Naive thymus-derived CD8-positive, alpha-beta T cell (primary cell): Measurements from ENCODE around the gene IFITM1. TPM values are rescaled to one million over a fixed set of nuclear protein-coding genes. Genes with fewer than 3 reads are reported as not detected.
"Not testable (repeated sequence)": the region's sequence is repeated elsewhere in the genome, so short reads cannot be mapped to it uniquely, and the experiment has no call there.

Source experiments
- ATAC-seq, 2 donors: fragments of 150-1000 bp; cut with Tn5 transposase in 1 of 2; sonication (Bioruptor Pico), chemical (Tn5 transposase) in 1 of 2; 1 replicate in 1 of 2; 2 replicates in 1 of 2; pipeline ENCODE4 v1.10.0; 2021; ENCODE audit warnings: mild to moderate bottlenecking in 2 of 2, moderate library complexity in 2 of 2
- POLR2A ChIA-PET: fragments of 350-600 bp; sonication (Branson Sonifier 250); formaldehyde crosslinking; loops from one replicate; lab custom pipeline; 2021; ENCODE audit warnings: antibody characterized with exemption; lab: Charles Lee
- DNase-seq, 10 donors: peaks; one replicate each; pipeline versions ENCODE4 v3.0.0 to v3.0.0-alpha.2; 2020 to 2022
- H3K27ac Mint-ChIP-seq, 10 donors: one replicate each; pipeline ENCODE4 v1.8.0; 2020 to 2022; ENCODE audit warnings: mild to moderate bottlenecking in 10 of 10, mixed read lengths in 10 of 10, moderate library complexity in 4 of 10, inconsistent platforms in 1 of 10
- H3K27me3 Mint-ChIP-seq, 5 donors: one replicate each; pipeline ENCODE4 v1.8.0; 2021 to 2022; ENCODE audit warnings: mixed read lengths in 5 of 5
- H3K36me3 Mint-ChIP-seq, 3 donors: one replicate each; pipeline ENCODE4 v1.8.0; 2020 to 2022; ENCODE audit warnings: mixed read lengths in 3 of 3, mild to moderate bottlenecking in 2 of 3, inconsistent platforms in 1 of 3
- H3K4me1 Mint-ChIP-seq, 4 donors: one replicate each; pipeline ENCODE4 v1.8.0; 2021 to 2022; ENCODE audit warnings: mixed read lengths in 4 of 4
- H3K4me3 Mint-ChIP-seq, 10 donors: one replicate each; pipeline ENCODE4 v1.8.0; 2020 to 2022; ENCODE audit warnings: mild to moderate bottlenecking in 10 of 10, mixed read lengths in 10 of 10, moderate library complexity in 6 of 10, inconsistent platforms in 1 of 10
- H3K9me3 Mint-ChIP-seq, 9 donors: one replicate each; pipeline ENCODE4 v1.8.0; 2020 to 2022; ENCODE audit warnings: mixed read lengths in 9 of 9, mild to moderate bottlenecking in 3 of 9, inconsistent platforms in 1 of 9, moderate library complexity in 1 of 9
- polyA plus RNA-seq, 3 donors: library from polyadenylated mRNA; unstranded; fragments of 300-500 nt; fragmentation: Illumina TruSeq; gene quantifications; one replicate each; pipeline ENCODE4 v1.2.3, GENCODE V29; 2021
- total RNA-seq, 8 experiments: library from RNA in 2 of 8; stranded (reverse) in 2 of 8; gene quantifications; one replicate each; pipeline ENCODE4 v1.2.3 and lab custom pipeline; 2021 to 2026

The IFITM1 gene
- total and polyA plus RNA-seq, 5 experiments from 2014 or later, result 90.0 to 2,198 (median 1,833) TPM

DNA sequence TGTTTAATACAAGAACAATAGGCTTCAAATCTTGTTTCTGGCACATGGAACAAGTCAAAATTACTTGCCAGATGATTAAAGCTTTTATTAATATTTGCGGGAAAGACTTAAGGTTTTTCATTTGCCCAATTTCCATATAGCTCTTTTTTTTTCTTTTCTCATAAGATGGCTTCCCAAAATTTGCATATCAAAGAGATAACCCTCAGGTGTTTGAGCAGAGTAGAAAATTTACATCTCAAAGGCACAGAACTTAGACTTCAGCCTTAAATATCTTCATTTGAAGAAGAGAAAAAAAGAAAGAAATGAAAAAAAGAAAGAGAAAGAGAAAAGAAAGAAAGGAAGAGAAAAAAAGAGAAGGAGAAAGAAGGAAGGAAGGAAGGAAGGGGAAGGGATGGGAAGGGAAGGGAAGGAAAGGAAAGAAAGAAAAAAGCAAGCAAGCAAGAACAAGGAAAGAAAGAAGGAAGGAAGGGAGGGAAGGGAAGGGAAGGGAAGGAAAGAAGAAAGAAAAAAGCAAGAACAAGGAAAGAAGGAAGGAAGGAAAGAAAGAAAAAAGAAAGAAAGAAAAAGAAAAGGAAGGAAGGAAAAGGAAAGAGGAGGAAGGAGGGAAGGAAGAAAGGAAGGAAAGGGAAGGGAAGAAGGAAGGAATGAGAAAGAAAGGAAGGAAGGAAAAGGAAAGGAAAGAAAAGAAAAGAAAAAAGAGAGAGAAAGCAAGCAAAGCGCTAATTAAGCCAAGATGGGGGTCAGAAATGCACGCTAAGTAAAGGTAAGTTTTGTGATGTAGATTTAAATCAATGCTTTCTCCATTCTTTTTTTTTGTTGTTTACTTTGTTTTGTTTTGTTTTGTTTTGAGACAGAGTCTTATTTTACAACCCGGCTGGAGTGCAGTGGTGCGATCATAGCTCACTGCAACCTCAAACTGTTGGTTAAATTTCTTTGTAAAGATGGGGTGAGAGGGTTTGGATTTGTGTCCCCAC is 27.0 kb downstream of the IFITM1 start:
- Mint-ChIP-seq H3K4me3 (peak overlapping the region in 3 of 10 donors; percentile 22 to 60 (median 24)), H3K27me3 (no peaks in the 10 kb centered on the region), H3K9me3 (no peaks in the 10 kb centered on the region), H3K27ac (peak overlapping the region in 3 of 10 donors; percentile 72 to 92 (median 73)), H3K4me1 (peaks cover 25 to 49% (median 46%) of the 10 kb centered on the region in 4 donors), H3K36me3 (no peaks in the 10 kb centered on the region)
- DNase-seq (no peak), ATAC-seq (no peak)
- POLR2A ChIA-PET, result interaction anchor here (1.0 to 3.3 kb wide), 5 partner anchors 8 to 51 kb away, joined by 3 to 24 read pairs (median 3); no protein-coding TSS in a partner anchor

GRCh38 chr11:342328-342727 is 28.5 kb downstream of the IFITM1 start:
- DNase-seq, result no peak
- Mint-ChIP-seq H3K27ac (peak overlapping the region in 6 of 10 donors; percentile 1 to 62 (median 26)), H3K4me1 (peaks cover 15 to 42% (median 32%) of the 10 kb centered on the region in 4 donors), H3K9me3 (no peaks in the 10 kb centered on the region), H3K4me3 (no peak overlapping the region), H3K36me3 (no peaks in the 10 kb centered on the region), H3K27me3 (no peaks in the 10 kb centered on the region)
- no peak for ATAC-seq
- POLR2A ChIA-PET, result interaction anchor here (0.5 to 1.4 kb wide), 2 partner anchors 10 to 57 kb away, joined by 3 read pairs; no protein-coding TSS in a partner anchor

- peaks cover 14 to 37% (median 33%) of the 10 kb centered on the region in 4 donors for H3K4me1 Mint-ChIP-seq
- no peak overlapping the region for H3K4me3 Mint-ChIP-seq
- H3K27ac Mint-ChIP-seq, result peak overlapping the region in 2 of 10 donors; percentile 6 to 26
- ATAC-seq, result no peak
- no peaks in the 10 kb centered on the region for H3K27me3 Mint-ChIP-seq
- H3K36me3 Mint-ChIP-seq, result no peaks in the 10 kb centered on the region
- POLR2A ChIA-PET, result interaction anchor here (0.8 to 2.0 kb wide), 6 partner anchors 10 to 46 kb away, joined by 3 to 12 read pairs (median 3); partner anchors contain the start of gene IFITM5
- H3K9me3 Mint-ChIP-seq, result no peaks in the 10 kb centered on the region
- no peak for DNase-seq
These were observed 31.2 kb downstream of the IFITM1 start for GRCh38 chr11:344836-345578.

GRCh38 chr11:346529-346928 is 32.7 kb downstream of the IFITM1 start:
- no peak for ATAC-seq
- POLR2A ChIA-PET, result interaction anchor here (0.7 to 1.9 kb wide), 3 partner anchors 13 to 31 kb away, joined by 3 to 7 read pairs (median 6); no protein-coding TSS in a partner anchor
- no peaks in the 10 kb centered on the region for H3K36me3 Mint-ChIP-seq
- no peaks in the 10 kb centered on the region for H3K27me3 Mint-ChIP-seq
- peak overlapping the region in 1 of 10 donors; percentile 8 for H3K27ac Mint-ChIP-seq
- no peak for DNase-seq
- no peaks in the 10 kb centered on the region for H3K9me3 Mint-ChIP-seq
- H3K4me1 Mint-ChIP-seq, result peaks cover 15 to 40% (median 35%) of the 10 kb centered on the region in 4 donors
- no peak overlapping the region for H3K4me3 Mint-ChIP-seq

- peaks cover 23 to 50% (median 43%) of the 10 kb centered on the region in 4 donors for H3K4me1 Mint-ChIP-seq
- ATAC-seq, H3K4me3 Mint-ChIP-seq, H3K36me3 Mint-ChIP-seq, DNase-seq, H3K27me3 Mint-ChIP-seq, H3K9me3 Mint-ChIP-seq: not testable (repeated sequence)
- H3K27ac Mint-ChIP-seq, result peak overlapping the region in 1 of 10 donors; percentile 11
- POLR2A ChIA-PET, result interaction anchor here (0.6 to 1.2 kb wide), 2 partner anchors 15 to 594 kb away, joined by 4 to 6 read pairs; no protein-coding TSS in a partner anchor
These were observed 35.6 kb downstream of the IFITM1 start for GRCh38 chr11:349270-349954.

DNA sequence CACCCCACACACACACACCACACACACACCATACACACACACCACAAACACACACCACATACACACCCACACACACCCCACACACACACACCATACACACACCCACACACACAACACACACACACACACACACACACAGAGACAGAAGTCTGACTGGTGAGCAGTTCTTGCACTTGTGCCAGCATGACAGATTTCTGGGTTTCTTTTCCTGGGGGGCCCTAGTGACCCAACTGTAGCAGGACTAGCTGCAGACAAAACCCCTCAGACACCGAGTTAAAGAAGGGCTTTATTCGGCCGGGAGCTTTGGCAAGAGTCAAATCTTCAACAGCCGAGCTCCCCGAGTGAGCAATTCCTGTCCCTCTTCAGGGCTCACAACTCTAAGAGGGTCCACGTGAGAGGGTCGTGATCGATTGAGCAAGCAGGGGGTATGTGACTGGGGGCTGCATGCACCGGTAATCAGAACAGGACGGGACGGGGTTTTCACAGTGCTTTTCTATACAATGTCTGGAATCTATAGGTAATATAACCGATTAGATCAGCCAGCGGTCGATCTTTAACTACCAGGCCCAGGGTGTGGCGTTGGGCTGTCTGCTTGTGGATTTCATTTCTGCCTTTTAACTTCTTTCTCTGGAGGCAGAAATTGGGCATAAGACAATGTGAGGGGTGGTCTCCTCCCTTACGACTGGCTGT is 36.3 kb downstream of the IFITM1 start:
- peak overlapping the region; percentile 11 to 91 (median 72) for H3K27ac Mint-ChIP-seq
- POLR2A ChIA-PET, H3K36me3 Mint-ChIP-seq, H3K27me3 Mint-ChIP-seq, H3K9me3 Mint-ChIP-seq, ATAC-seq, DNase-seq: not testable (repeated sequence)
- peak overlapping the region in 5 of 10 donors; percentile 23 to 78 (median 43) for H3K4me3 Mint-ChIP-seq
- peaks cover 24 to 54% (median 48%) of the 10 kb centered on the region in 4 donors for H3K4me1 Mint-ChIP-seq

GRCh38 chr11:350723-351255 is 36.9 kb downstream of the IFITM1 start:
- Mint-ChIP-seq H3K4me3 (peak overlapping the region in 5 of 10 donors; percentile 31 to 78 (median 43)), H3K36me3 (no peaks in the 10 kb centered on the region), H3K9me3 (no peaks in the 10 kb centered on the region), H3K27ac (peak overlapping the region; percentile 11 to 91 (median 66)), H3K27me3 (no peaks in the 10 kb centered on the region), H3K4me1 (peaks cover 23 to 55% (median 50%) of the 10 kb centered on the region in 4 donors)
- no peak for ATAC-seq
- no peak for DNase-seq
- POLR2A ChIA-PET, result no interaction called here

DNA sequence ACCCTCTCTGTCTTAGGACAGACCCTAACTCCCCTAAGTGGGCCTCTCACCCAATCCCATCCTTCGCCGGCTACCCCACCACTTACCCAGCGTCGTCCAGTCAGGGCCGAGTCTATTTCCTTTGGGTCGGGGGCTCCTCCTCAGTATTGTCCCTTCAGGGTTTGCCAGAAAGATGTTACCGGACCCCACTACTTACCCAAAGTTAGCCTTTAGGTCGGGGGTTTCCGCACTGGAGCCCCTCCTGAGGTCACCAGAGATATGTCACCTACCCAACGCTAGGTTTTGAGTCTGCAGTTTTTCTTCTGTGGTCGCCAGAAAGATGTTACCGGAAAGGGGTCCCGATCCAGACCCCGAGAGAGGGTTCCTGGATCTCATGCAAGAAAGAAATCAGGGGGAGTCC is 37.6 kb downstream of the IFITM1 start:
- no peak for DNase-seq
- no peak for ATAC-seq
- Mint-ChIP-seq H3K27ac (peak overlapping the region in 5 of 10 donors; percentile 7 to 91 (median 79)), H3K4me1 (peaks cover 23 to 53% (median 50%) of the 10 kb centered on the region in 4 donors), H3K9me3 (no peaks in the 10 kb centered on the region), H3K36me3 (no peaks in the 10 kb centered on the region), H3K4me3 (peak overlapping the region in 3 of 10 donors; percentile 12 to 31 (median 29)), H3K27me3 (no peaks in the 10 kb centered on the region)
- POLR2A ChIA-PET, result no interaction called here

- Mint-ChIP-seq H3K36me3 (no peaks in the 10 kb centered on the region), H3K27me3 (no peaks in the 10 kb centered on the region), H3K4me1 (peaks cover 23 to 51% (median 50%) of the 10 kb centered on the region in 4 donors), H3K27ac (peak overlapping the region in 9 of 10 donors; percentile 69 to 99 (median 92)), H3K9me3 (no peaks in the 10 kb centered on the region), H3K4me3 (no peak overlapping the region)
- DNase-seq (no peak), ATAC-seq (no peak)
- POLR2A ChIA-PET, result interaction anchor here (0.6 to 4.9 kb wide), 4 partner anchors 26 to 73 kb away, joined by 3 to 57 read pairs (median 6); partner anchors contain the start of gene IFITM1
These were observed 38.7 kb downstream of the IFITM1 start for GRCh38 chr11:352456-353031.

GRCh38 chr11:353179-353873 is 39.5 kb downstream of the IFITM1 start:
- Mint-ChIP-seq H3K4me1 (peaks cover 23 to 51% (median 50%) of the 10 kb centered on the region in 4 donors), H3K36me3 (no peaks in the 10 kb centered on the region), H3K9me3 (no peaks in the 10 kb centered on the region), H3K4me3 (peak overlapping the region in 8 of 10 donors; percentile 0 to 86 (median 50)), H3K27me3 (no peaks in the 10 kb centered on the region), H3K27ac (peak overlapping the region in 9 of 10 donors; percentile 69 to 99 (median 92))
- no peak for DNase-seq
- POLR2A ChIA-PET, result interaction anchor here (0.6 to 4.9 kb wide), 9 partner anchors 13 to 103 kb away, joined by 3 to 57 read pairs (median 6); partner anchors contain the start of gene IFITM1
- ATAC-seq, result no peak
